SK-MEL-5 (cell line): ENCODE data around the gene DENND6A. TPM values are rescaled to one million over a fixed set of nuclear protein-coding genes. Genes with fewer than 3 reads are reported as not detected.

Source experiments
- DNase-seq: peaks from one replicate; pipeline ENCODE4 v3.0.0-alpha.2; 2016; ENCODE audit warnings: low read depth, low spot score
- in situ Hi-C: cut with HindIII; loops from 2 replicates; pipeline ENCODE4 v1.10.0; 2016; ENCODE audit warnings: low sequenced_read_pairs, high pct_unique_total_duplicates, low pct_unique_long_range_greater_than_20kb
- small RNA-seq, 2 experiments: library from RNA; depleted of rRNA; stranded (forward); fragments of <200 nt; gene quantifications; one replicate each; pipeline ENCODE3, GENCODE V24; 2014
- total RNA-seq: library from RNA; depleted of rRNA; stranded (reverse); fragments of >200 nt; shearing (Covaris generic); gene quantifications from 2 replicates; pipeline ENCODE4 v1.2.3, GENCODE V29; 2014; rRNA removed

The DENND6A gene
- total RNA-seq, 1 experiment from 2014 or later: 27.0 TPM

GRCh38 chr3:57598765-57599360, 94.0 kb downstream of the DENND6A start:
- no peak for DNase-seq
- in situ Hi-C loops: no loop called here

- in situ Hi-C loops: no loop called here
- peak; percentile 99 for DNase-seq
Observed at GRCh38 chr3:57597127-57597923, 95.6 kb downstream of the DENND6A start, which contains the start of gene ARF4. ARF4 (minus strand) TSS chr3:57597344; CDS start chr3:57597140, 204 bp downstream.

- in situ Hi-C loops: no loop called here
- DNase-seq: peak; percentile 76
Observed at GRCh38 chr3:57596495-57597126, 96.3 kb downstream of the DENND6A start.

GRCh38 chr3:57594576-57594975, 98.3 kb downstream of the DENND6A start:
- in situ Hi-C loops: no loop called here
- DNase-seq: no peak

GRCh38 chr3:57594144-57594543, 98.7 kb downstream of the DENND6A start:
- in situ Hi-C loops: no loop called here

GRCh38 chr3:57592306-57592705, 100.6 kb downstream of the DENND6A start:
- in situ Hi-C loops: no loop called here
- DNase-seq: no peak

More at GRCh38 chr3:57594144-57594543, 98.7 kb downstream of the DENND6A start:
- no peak for DNase-seq

GRCh38 chr3:57587905-57588304, 105.0 kb downstream of the DENND6A start:
- DNase-seq: no peak
- in situ Hi-C loops: no loop called here

GRCh38 chr3:57586778-57587177, 106.1 kb downstream of the DENND6A start:
- in situ Hi-C loops: no loop called here
- DNase-seq: no peak

GRCh38 chr3:57583544-57583943, 109.3 kb downstream of the DENND6A start:
- no peak for DNase-seq
- in situ Hi-C loops: no loop called here

- in situ Hi-C loops: no loop called here
Observed at GRCh38 chr3:57582474-57583168, 110.3 kb downstream of the DENND6A start.

GRCh38 chr3:57577801-57578200, 115.1 kb downstream of the DENND6A start:
- in situ Hi-C loops: no loop called here
- DNase-seq: no peak

More at GRCh38 chr3:57582474-57583168, 110.3 kb downstream of the DENND6A start:
- DNase-seq: peak; percentile 33

- no peak for DNase-seq
- in situ Hi-C loops: no loop called here
Observed at GRCh38 chr3:57575966-57576626, 116.8 kb downstream of the DENND6A start.

Small RNA genes lying within 50 kb of the gene (small RNA-seq; reads per million reads assigned to genes)
- gene RNU6ATAC26P: 0 reads per million in 2 experiments

Other genes with a start within 250 kb of the DENND6A start
- not detected in 2 replicates for gene DNAH12, start 148.7 kb downstream of the DENND6A start, total RNA-seq
- gene PDE12, start 136.8 kb downstream of the DENND6A start, total RNA-seq: 16.9 and 17.6 TPM in 2 replicates
- gene ARF4, start 95.7 kb downstream of the DENND6A start, total RNA-seq: 230 and 240 TPM in 2 replicates
- gene SLMAP, start 63.2 kb upstream of the DENND6A start, total RNA-seq: 26.1 and 28.9 TPM in 2 replicates